HG03066 (cell line): ENCODE data around the gene REV1.
"Not testable (repeated sequence)": the region's sequence is repeated elsewhere in the genome, so short reads cannot be mapped to it uniquely, and the experiment has no call there.

ENCODE experiments used
- ATAC-seq: cut with Tn5 transposase; IDR thresholded peaks from one replicate; pipeline ENCODE4 v1.9.1; 2021; ENCODE audit warnings: low read depth; ENCODE audit not compliant: unreplicated experiment

Gene REV1

GRCh38 chr2:99488539-99489062 lies 1.2 kb downstream of the REV1 start:
- ATAC-seq, result no peak

GRCh38 chr2:99487906-99488305 lies 1.9 kb downstream of the REV1 start:
- no peak for ATAC-seq

GRCh38 chr2:99485824-99486223 lies 4.0 kb downstream of the REV1 start:
- ATAC-seq, result no peak

GRCh38 chr2:99485411-99485810 lies 4.4 kb downstream of the REV1 start:
- ATAC-seq, result no peak

GRCh38 chr2:99484205-99484604 lies 5.6 kb downstream of the REV1 start:
- ATAC-seq, result no peak

- no peak for ATAC-seq
These were observed 7.9 kb downstream of the REV1 start for GRCh38 chr2:99481941-99482340.

- no peak for ATAC-seq
These were observed 8.3 kb downstream of the REV1 start for GRCh38 chr2:99481527-99481926.

GRCh38 chr2:99480390-99480789 lies 9.4 kb downstream of the REV1 start:
- no peak for ATAC-seq

GRCh38 chr2:99478632-99479031 lies 11.2 kb downstream of the REV1 start:
- ATAC-seq, result peak; percentile 76

- ATAC-seq, result no peak
These were observed 12.8 kb downstream of the REV1 start for GRCh38 chr2:99477054-99477453.

- ATAC-seq, result no peak
These were observed 13.2 kb downstream of the REV1 start for GRCh38 chr2:99476629-99477028.

- not testable (repeated sequence) for ATAC-seq
These were observed 14.7 kb downstream of the REV1 start for GRCh38 chr2:99475095-99475494.

- ATAC-seq, result no peak
These were observed 16.2 kb downstream of the REV1 start for GRCh38 chr2:99473518-99474083.

- no peak for ATAC-seq
These were observed 17.2 kb downstream of the REV1 start for GRCh38 chr2:99472600-99472960.

- no peak for ATAC-seq
These were observed 17.9 kb downstream of the REV1 start for GRCh38 chr2:99471654-99472599.

GRCh38 chr2:99470957-99471356 lies 18.9 kb downstream of the REV1 start:
- ATAC-seq, result no peak

GRCh38 chr2:99470459-99470858 lies 19.4 kb downstream of the REV1 start:
- not testable (repeated sequence) for ATAC-seq

GRCh38 chr2:99469394-99469793 lies 20.4 kb downstream of the REV1 start:
- ATAC-seq, result no peak

GRCh38 chr2:99468155-99468554 lies 21.7 kb downstream of the REV1 start:
- ATAC-seq, result no peak

- no peak for ATAC-seq
These were observed 22.4 kb downstream of the REV1 start for GRCh38 chr2:99467390-99467789.

- no peak for ATAC-seq
These were observed 27.9 kb downstream of the REV1 start for GRCh38 chr2:99461828-99462483.
